Stimulated activated naive CD8-positive, alpha-beta T cell treated with anti-CD3 and anti-CD28 coated beads, Interleukin-15, Interleukin-2, amounts not matched to agents 100 U/mL and 50 U/mL, for 24 hours (primary cell): ENCODE data around the gene PDZD4.

ENCODE experiments used
- ATAC-seq: fragments of 150-1000 bp; cut with Tn5 transposase; one replicate; pipeline ENCODE4 v1.10.0; 2021
- DNase-seq: peaks from one replicate; pipeline ENCODE4 v3.0.0; 2021

The PDZD4 gene

GRCh38 chrX:153868576-153869472, 38.5 kb upstream of the PDZD4 start:
- DNase-seq (no peak), ATAC-seq (no peak)

DNA sequence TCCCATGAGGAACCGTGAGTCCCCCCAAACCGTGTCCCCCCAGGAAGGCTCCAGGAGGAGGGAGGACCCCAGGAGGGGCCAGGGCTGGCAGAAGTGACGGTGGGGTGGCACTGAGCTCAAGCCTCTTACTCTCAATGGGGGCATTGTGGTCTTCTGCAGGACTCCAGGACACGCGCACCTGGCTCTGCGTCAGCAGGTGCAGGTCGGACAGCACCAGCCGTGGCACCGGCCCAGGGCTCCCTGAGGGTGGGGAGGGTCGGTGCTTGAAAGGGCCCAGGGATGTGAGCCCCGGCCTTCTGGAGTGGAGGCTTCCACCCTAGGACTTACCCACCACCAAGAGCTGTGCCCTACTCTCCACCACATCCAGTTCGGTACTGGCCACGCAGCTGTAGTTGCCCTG, 37.3 kb upstream of the PDZD4 start:
- DNase-seq (no peak), ATAC-seq (no peak)

DNA sequence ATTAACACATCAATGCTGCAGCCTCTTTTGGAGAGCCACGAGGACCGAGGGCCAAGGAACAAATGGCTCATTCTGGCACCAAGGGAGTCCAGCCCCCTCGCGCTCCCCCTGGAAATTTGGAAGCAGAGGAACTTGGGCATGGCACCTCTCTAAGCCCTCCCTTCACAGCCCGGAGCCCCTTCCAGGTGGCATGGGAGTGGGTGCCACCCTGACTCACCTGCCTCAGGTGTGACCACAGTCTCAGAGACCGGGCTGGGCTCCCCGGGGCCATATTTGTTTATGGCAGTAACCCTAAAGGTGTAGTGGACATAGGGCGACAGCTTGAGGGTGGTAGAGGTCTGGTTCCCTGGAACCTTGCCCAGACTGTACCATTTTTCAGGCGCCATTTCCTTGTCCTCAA, 36.8 kb upstream of the PDZD4 start:
- DNase-seq (no peak), ATAC-seq (no peak)

GRCh38 chrX:153866302-153867019, 36.1 kb upstream of the PDZD4 start:
- DNase-seq: no peak
- ATAC-seq: no peak

- ATAC-seq: no peak
- no peak for DNase-seq
Measured at GRCh38 chrX:153865685-153866084, 35.3 kb upstream of the PDZD4 start.

- ATAC-seq: no peak
- no peak for DNase-seq
Measured at GRCh38 chrX:153865321-153865580, 34.9 kb upstream of the PDZD4 start.

DNA sequence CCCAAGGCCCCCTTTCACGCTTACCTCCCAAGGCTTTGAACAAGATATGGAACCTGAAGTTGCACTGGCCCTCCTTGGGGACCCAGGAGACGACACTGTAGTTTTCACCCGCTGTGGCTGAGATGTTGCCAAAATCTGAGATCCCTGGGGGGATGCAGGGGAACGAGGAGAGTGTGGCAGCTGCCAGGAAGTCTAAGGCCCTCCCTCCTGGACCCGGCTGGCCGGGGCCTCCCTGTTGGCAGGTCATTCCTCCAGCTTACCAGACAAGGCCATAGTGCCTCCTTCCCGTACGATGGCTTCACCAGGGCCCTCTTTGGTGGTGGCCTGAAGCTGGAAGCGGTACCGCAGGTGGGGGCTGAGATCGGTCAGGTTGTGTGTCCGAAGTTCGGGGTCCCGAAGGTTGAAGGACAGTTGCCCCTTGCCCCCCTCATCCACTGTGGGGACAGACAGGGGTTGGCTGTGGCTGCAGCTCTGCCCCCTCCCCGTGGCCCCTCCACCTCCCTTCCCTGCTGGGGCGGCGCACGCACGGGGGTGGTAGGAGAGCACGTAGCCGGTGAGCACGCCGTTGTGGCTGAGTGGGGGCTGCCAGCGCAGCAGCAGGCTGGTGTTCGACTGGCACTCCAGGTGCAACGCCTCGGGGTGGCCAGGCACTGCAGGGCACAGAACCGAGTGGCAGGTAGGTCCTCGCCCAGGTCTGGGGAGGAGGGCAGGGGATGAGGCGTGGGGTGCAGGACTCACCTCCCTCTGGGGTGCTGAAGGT, 34.4 kb upstream of the PDZD4 start:
- DNase-seq: no peak
- no peak for ATAC-seq

GRCh38 chrX:153864101-153864500, 33.8 kb upstream of the PDZD4 start:
- ATAC-seq: no peak

GRCh38 chrX:153863251-153863991, 33.1 kb upstream of the PDZD4 start:
- ATAC-seq (no peak), DNase-seq (no peak)

More at GRCh38 chrX:153864101-153864500, 33.8 kb upstream of the PDZD4 start:
- DNase-seq: no peak

GRCh38 chrX:153862369-153863250, 32.3 kb upstream of the PDZD4 start:
- ATAC-seq: no peak
- no peak for DNase-seq

GRCh38 chrX:153861733-153862310, 31.5 kb upstream of the PDZD4 start:
- DNase-seq (no peak), ATAC-seq (no peak)

DNA sequence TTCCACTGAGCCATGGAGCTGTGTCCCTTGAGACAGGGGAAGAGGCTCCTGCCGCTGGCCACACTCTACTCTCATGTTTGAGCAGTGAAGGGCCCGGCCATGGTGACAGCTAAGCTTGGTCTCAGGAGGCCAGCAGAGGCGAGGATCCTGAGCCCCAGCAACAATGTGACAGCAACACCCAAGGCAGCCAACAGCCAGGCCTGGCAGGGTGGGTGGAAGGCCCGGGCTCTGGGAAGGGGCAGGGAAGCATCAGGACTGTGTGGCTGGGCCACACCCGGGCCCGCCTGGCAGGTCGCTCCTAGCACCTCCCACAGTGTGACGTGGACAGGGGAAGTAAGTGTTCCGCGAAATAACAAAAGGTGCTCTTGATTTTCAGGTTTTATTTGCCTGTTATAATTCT, 30.8 kb upstream of the PDZD4 start:
- no peak for ATAC-seq
- DNase-seq: no peak

DNA sequence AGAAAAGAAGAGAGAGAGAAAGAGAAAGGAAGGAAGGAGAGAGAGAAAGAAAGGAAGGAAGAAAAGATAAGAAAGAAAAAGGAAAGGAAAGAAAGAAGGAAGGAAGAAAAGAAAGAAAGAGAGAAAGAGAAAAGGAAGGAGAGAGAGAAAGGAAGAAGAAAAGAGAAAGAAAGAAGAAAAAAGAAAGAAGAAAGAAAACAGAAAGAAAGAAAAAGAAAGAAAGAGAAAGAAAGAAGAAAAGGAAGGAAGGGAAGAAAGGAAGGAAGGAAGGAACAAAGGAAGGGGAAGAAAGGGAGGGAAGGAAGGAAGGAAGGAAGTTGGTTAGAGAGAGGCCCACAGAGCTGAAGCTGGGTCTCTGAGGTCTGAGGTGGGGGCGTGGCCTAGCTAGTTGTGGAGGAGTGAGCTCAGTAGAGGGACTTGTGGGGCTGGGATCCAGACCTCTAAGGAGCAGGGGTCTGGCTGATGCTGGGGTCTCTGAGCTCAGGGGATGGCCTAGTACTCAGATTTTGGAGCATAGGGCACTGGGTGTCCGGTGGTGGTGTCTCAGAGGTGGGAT, 27.1 kb upstream of the PDZD4 start:
- ATAC-seq: no peak

DNA sequence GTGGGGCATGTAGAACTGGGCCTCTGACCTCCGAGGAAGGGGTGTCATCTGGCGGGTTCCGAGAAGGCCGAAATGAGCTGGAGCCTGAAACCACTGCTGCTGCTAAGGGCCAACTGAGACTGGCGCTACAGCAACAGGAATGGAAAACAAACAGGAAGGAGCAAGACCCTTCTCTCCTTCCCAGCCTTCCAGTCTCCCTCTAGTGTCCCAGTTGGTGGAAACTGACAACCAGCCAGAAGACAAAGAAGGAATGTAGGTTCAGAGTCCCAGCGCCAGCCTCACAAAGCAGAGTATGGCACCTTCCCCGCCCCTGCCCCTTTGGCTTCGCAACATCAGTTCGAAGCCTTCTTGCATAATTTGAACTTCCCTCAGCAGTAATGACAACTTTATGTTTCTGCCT, 24.4 kb upstream of the PDZD4 start:
- no peak for ATAC-seq
- DNase-seq: no peak

More for the DNA sequence above, 27.1 kb upstream of the PDZD4 start:
- no peak for DNase-seq

GRCh38 chrX:153853902-153854267, 23.5 kb upstream of the PDZD4 start:
- ATAC-seq: no peak
- no peak for DNase-seq

DNA sequence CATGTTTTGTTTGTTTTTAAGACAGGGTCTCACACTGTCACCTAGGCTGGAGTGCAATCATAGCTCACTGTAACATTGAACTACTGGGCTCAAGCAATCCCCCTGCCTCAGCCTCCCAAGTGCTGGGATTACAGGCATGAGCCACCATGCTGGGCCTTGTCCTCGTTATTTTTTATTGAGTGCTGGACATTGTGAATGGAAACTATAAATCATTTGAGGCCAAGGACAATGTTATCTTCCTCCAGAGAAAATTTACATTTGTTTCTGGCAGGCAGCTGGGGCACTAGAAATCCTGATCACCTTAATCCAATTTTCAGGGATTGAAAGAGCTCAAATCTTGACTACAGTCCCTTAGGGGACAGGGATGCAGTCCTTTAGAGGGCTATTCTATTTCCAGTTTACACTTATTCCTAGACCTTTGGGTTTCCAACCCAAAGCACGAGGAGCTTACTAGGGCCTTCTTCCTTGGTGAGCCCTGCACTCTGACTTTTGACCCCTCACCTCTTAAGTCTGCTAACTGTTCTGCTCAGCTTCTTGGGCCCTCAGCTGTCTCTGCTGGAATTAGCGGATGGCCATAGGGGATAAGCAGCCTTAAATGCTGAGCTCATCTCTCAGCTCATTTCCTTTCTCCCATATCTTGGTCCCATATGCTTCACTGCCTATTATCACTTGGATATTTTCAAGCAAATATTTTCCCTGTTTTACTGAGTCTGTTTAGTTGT, 23.0 kb upstream of the PDZD4 start:
- ATAC-seq (no peak), DNase-seq (no peak)

- ATAC-seq: no peak
- no peak for DNase-seq
Measured at GRCh38 chrX:153851981-153852380, 21.6 kb upstream of the PDZD4 start.

- DNase-seq (no peak), ATAC-seq (no peak)
Measured at GRCh38 chrX:153848325-153848724, 18.0 kb upstream of the PDZD4 start.

GRCh38 chrX:153845842-153846241, 15.5 kb upstream of the PDZD4 start:
- DNase-seq: no peak
- no peak for ATAC-seq

- DNase-seq (no peak), ATAC-seq (no peak)
Measured at GRCh38 chrX:153845195-153845594, 14.9 kb upstream of the PDZD4 start.
